GM12801 (cell line): ENCODE data around the gene PSMB2.

Experiments
- CTCF ChIP-seq: IDR thresholded peaks from one replicate; pipeline ENCODE4 v1.5.1; 2011; ENCODE audit warnings: control low read depth; ENCODE audit not compliant: insufficient read length; ENCODE audit errors: extremely low read depth

The PSMB2 gene

GRCh38 chr1:35668506-35668905, 27.2 kb upstream of the PSMB2 start:
- TF ChIP-seq CTCF, result no peak

GRCh38 chr1:35666916-35667315, 25.6 kb upstream of the PSMB2 start:
- no peak for TF ChIP-seq CTCF

- TF ChIP-seq CTCF, result no peak
These were observed 24.9 kb upstream of the PSMB2 start for GRCh38 chr1:35666216-35666615.

GRCh38 chr1:35663434-35663833, 22.1 kb upstream of the PSMB2 start:
- no peak for TF ChIP-seq CTCF

GRCh38 chr1:35661474-35661795, 20.1 kb upstream of the PSMB2 start:
- no peak for TF ChIP-seq CTCF

- no peak for TF ChIP-seq CTCF
These were observed 19.5 kb upstream of the PSMB2 start for GRCh38 chr1:35660581-35661473.

GRCh38 chr1:35659589-35659988, 18.3 kb upstream of the PSMB2 start:
- no peak for TF ChIP-seq CTCF
